ENCODE measurements around the gene HLF. TPM values are rescaled to one million over a fixed set of nuclear protein-coding genes. Genes with fewer than 3 reads are reported as not detected.

The HLF gene
- total and polyA plus RNA-seq, 3 experiments from 2014 or later: 0.59 to 0.93 (median 0.81) TPM

DNA sequence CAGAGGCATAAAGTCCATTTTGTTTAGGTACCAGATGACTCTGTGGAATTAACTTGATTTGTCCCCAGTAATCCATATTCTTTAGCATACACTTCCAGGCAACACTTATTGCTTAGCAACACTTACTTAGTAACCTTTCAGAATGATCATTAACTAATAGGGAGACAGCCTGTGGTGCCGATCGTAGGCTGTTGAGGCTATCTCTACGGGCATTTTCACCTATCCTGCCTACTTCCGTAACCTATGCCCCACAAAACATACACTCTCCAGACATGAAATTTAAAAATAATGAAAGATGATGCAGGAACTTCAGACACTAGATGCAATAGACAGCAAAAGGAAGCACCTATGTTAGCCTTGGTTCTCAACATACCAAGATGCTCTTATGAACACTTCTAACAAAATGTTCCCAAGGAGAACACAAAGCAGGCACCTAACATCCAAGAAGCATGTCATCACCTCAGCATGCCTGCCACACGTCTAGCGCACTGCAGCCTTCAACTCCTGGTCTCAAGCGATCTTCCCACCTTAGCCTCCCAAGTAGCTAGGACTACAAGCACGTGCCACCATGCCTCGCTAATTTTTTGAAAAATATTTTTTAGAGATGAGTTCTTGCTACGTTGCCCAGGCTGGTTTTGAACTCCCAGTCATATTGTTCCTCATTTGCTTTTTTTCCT is 34.5 kb downstream of the HLF start:
- no peaks in the 10 kb centered on the region for H3K4me1 Mint-ChIP-seq
- H3K9me3 Mint-ChIP-seq: no peaks in the 10 kb centered on the region
- no peak overlapping the region for H3K27ac Mint-ChIP-seq
- ChIA-PET POLR2A (no interaction called here), CTCF (interaction anchor here (1.3 kb wide), 1 partner anchor 306 kb away, joined by 3 read pairs; no protein-coding TSS in a partner anchor)
- Histone ChIP-seq H3K9me3 (ENCODE audit: low read length) (no peaks in the 10 kb centered on the region), H3K36me3 (ENCODE audit: insufficient read depth, low read length) (no peaks in the 10 kb centered on the region), H3K27me3 (ENCODE audit: insufficient read depth, low read length, poor library complexity, severe bottlenecking) (no peaks in the 10 kb centered on the region), H3K27ac (ENCODE audit: low read depth, low read length) (no peak overlapping the region), H3K4me3 (ENCODE audit: low read length) (no peak overlapping the region), H3K4me1 (ENCODE audit: insufficient read depth, low read length) (no peaks in the 10 kb centered on the region)
- peaks cover 0 to 5% of the 10 kb centered on the region in 2 donors for H3K27me3 Mint-ChIP-seq
- no peak overlapping the region for H3K4me3 Mint-ChIP-seq
- H3K36me3 Mint-ChIP-seq: no peaks in the 10 kb centered on the region
- DNase-seq: no peak

DNA sequence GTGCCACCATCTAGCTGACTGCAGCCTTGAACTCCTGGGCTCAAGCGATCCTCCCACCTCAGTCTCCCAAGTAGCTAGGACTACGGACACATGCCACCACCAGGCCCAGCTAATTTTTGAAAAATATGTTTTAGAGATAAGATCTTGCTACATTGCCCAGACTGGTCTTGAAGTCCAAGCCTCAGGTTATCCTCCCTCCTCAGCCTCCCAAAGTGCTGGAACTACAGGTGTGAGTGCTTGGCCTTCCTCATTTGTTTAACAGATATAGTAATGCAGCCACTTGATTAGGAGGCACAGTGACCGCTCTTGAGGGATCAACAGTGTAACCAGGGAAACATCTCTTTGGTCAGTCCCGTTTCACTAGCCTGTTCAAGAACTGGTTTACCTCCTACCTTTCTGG is 35.1 kb downstream of the HLF start:
- H3K36me3 Mint-ChIP-seq: no peaks in the 10 kb centered on the region
- Histone ChIP-seq H3K4me3 (ENCODE audit: low read length) (no peak overlapping the region), H3K4me1 (ENCODE audit: insufficient read depth, low read length) (no peaks in the 10 kb centered on the region), H3K27ac (ENCODE audit: low read depth, low read length) (no peak overlapping the region), H3K9me3 (ENCODE audit: low read length) (no peaks in the 10 kb centered on the region), H3K36me3 (ENCODE audit: insufficient read depth, low read length) (no peaks in the 10 kb centered on the region), H3K27me3 (ENCODE audit: insufficient read depth, low read length, poor library complexity, severe bottlenecking) (no peaks in the 10 kb centered on the region)
- no peaks in the 10 kb centered on the region for H3K9me3 Mint-ChIP-seq
- H3K4me3 Mint-ChIP-seq: no peak overlapping the region
- CTCF ChIA-PET: no interaction called here
- H3K27ac Mint-ChIP-seq: no peak overlapping the region
- POLR2A ChIA-PET: no interaction called here
- H3K27me3 Mint-ChIP-seq: peaks cover 0 to 5% of the 10 kb centered on the region in 2 donors
- H3K4me1 Mint-ChIP-seq: no peaks in the 10 kb centered on the region
- no peak for DNase-seq

DNA sequence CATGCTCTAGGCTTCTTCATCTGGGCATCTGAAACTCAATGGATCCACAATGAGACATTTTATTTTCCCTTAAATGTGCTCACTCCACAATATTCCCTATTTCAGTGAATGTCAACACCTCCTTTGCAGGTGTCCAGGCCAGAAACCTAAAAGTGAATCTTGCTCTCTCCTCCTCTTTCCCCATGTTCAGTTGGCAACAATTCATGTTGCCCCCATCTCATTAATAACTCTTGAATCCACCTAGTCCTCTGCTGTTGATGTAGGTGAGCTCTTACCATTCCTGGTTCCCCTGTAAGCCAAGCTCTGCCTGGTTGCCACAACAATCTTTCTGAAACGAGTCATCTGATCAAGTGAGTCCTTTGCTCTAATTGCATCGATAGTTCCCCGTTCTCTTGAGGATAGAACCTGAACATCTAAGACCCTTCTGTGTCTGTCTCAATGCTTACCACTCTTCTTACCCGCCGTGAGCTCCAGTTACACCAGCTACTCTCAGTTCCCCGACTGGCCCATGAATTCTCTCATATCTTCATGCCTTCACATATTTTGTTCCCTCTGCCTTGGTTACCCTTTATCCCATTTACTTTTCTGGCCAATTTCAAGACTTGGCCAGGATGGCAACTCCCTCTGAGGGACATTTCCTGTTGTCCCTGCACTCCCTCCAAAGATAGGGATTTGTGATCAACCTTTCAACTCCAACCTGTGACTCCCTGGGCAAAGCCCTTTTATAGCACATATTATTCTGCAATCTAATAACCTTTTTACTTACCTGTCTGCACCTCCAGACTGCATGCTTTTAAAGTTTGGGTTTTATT is 35.9 kb downstream of the HLF start:
- no peak for DNase-seq
- CTCF ChIA-PET: no interaction called here
- POLR2A ChIA-PET: no interaction called here

DNA sequence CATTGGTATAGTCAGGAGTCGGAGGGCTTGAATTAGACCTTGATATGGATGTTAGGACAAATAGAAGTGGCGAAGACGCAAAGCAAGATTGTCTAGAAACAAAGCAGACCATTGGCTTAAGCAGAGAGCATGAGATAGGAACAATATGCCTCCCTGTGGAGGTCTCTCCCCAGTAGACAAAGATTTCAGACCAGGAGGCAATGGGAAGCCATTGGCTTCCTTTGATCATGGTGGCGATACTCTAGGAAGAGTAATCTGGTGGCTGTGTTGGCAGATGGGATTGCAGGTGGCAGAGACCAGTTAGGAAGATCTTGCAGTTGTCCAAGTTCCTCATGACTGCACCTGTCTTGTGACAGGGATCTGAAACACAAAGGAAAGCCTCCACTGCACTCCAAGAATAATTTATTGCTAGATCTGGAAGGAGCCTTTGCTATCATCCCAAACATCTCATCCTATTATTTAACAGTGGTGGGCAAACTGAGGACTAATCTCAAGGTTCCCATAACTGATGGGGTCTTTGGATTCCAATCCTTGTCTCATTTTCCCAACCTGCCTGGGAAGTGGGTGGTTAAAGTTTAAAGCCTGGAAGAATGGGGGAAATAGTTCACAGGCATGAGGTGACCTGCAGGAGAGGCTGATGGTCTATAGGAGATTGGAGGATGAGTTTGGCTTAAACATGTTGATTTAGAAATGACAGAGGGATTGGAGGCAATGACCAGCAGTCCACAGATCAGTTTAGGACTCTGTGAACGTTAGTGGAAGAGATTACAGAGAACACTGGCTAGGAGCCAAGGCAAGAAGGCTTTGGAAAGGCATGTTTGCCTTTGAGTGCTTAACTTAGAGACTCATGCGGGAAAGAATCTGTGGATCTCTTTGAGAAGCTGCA is 37.0 kb downstream of the HLF start:
- Histone ChIP-seq H3K4me1 (ENCODE audit: insufficient read depth, low read length) (no peaks in the 10 kb centered on the region), H3K27me3 (ENCODE audit: insufficient read depth, low read length, poor library complexity, severe bottlenecking) (no peaks in the 10 kb centered on the region), H3K27ac (ENCODE audit: low read depth, low read length) (no peak overlapping the region), H3K4me3 (ENCODE audit: low read length) (no peak overlapping the region), H3K36me3 (ENCODE audit: insufficient read depth, low read length) (no peaks in the 10 kb centered on the region), H3K9me3 (ENCODE audit: low read length) (no peaks in the 10 kb centered on the region)
- no peaks in the 10 kb centered on the region for H3K4me1 Mint-ChIP-seq
- no peaks in the 10 kb centered on the region for H3K9me3 Mint-ChIP-seq
- no peaks in the 10 kb centered on the region for H3K36me3 Mint-ChIP-seq
- POLR2A ChIA-PET: no interaction called here
- no peak for DNase-seq
- no peak overlapping the region for H3K4me3 Mint-ChIP-seq
- H3K27ac Mint-ChIP-seq: no peak overlapping the region
- peaks cover 3 to 4% of the 10 kb centered on the region in 2 donors for H3K27me3 Mint-ChIP-seq
- CTCF ChIA-PET: no interaction called here

More for the DNA sequence above, 35.9 kb downstream of the HLF start:
- Mint-ChIP-seq H3K9me3 (no peaks in the 10 kb centered on the region), H3K27me3 (peaks cover 0 to 4% of the 10 kb centered on the region in 2 donors), H3K27ac (no peak overlapping the region), H3K4me3 (no peak overlapping the region), H3K4me1 (no peaks in the 10 kb centered on the region), H3K36me3 (no peaks in the 10 kb centered on the region)
- Histone ChIP-seq H3K36me3 (ENCODE audit: insufficient read depth, low read length) (no peaks in the 10 kb centered on the region), H3K27me3 (ENCODE audit: insufficient read depth, low read length, poor library complexity, severe bottlenecking) (no peaks in the 10 kb centered on the region), H3K4me3 (ENCODE audit: low read length) (no peak overlapping the region), H3K4me1 (ENCODE audit: insufficient read depth, low read length) (no peaks in the 10 kb centered on the region), H3K27ac (ENCODE audit: low read depth, low read length) (no peak overlapping the region), H3K9me3 (ENCODE audit: low read length) (no peaks in the 10 kb centered on the region)

DNA sequence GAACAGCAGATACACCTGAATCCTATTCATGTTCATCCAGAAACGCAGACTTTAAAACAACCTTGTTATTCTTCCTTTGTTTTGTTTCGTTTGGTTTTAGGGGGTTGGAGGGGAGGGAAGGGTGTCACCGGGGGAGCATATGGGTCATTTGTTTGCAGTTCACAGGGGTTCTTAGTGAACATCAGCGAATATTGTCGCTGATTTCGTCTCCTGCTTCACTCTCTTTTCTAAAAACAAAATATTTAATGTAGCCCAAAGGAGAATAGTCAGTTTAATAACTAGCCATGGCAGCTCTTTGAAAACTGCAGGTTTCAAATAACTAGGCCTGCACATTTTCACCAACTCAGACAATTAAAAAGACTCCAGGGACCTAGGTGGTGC is 37.6 kb downstream of the HLF start:
- CTCF ChIA-PET: no interaction called here

DNA sequence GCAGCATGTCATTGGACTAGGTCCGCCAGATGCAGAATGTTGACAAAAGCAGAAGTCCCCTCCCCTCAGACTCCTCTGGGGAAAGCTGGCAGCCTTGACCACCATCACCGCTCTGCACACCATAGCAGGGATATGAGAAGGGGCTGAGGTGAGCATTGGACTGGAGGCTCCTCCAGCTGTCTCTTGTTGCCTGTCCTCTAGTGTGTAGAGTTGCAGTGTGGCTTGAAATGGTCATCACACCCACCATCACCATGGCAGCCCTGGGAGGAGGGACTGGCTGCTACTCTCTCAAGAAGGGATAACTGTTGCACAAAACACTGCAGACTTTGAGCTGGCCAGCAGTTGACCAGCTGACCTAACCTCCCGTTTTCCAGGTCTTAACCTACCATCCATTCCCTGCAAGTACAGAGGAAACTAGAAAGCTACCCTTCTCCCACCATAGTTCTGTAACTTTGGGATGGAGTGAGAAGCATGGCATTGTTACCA is 38.3 kb downstream of the HLF start:
- ChIA-PET POLR2A (no interaction called here), CTCF (no interaction called here)
- Histone ChIP-seq H3K4me3 (ENCODE audit: low read length) (no peak overlapping the region), H3K27ac (ENCODE audit: low read depth, low read length) (no peak overlapping the region), H3K27me3 (ENCODE audit: insufficient read depth, low read length, poor library complexity, severe bottlenecking) (no peaks in the 10 kb centered on the region), H3K9me3 (ENCODE audit: low read length) (no peaks in the 10 kb centered on the region), H3K36me3 (ENCODE audit: insufficient read depth, low read length) (no peaks in the 10 kb centered on the region), H3K4me1 (ENCODE audit: insufficient read depth, low read length) (no peaks in the 10 kb centered on the region)
- Mint-ChIP-seq H3K36me3 (no peaks in the 10 kb centered on the region), H3K4me1 (no peaks in the 10 kb centered on the region), H3K27me3 (peaks cover 4 to 12% of the 10 kb centered on the region in 2 donors), H3K9me3 (no peaks in the 10 kb centered on the region), H3K27ac (no peak overlapping the region), H3K4me3 (no peak overlapping the region)
- DNase-seq: no peak

More for the DNA sequence above, 37.6 kb downstream of the HLF start:
- Histone ChIP-seq H3K27ac (ENCODE audit: low read depth, low read length) (no peak overlapping the region), H3K4me1 (ENCODE audit: insufficient read depth, low read length) (no peaks in the 10 kb centered on the region), H3K9me3 (ENCODE audit: low read length) (no peaks in the 10 kb centered on the region), H3K4me3 (ENCODE audit: low read length) (no peak overlapping the region), H3K36me3 (ENCODE audit: insufficient read depth, low read length) (no peaks in the 10 kb centered on the region), H3K27me3 (ENCODE audit: insufficient read depth, low read length, poor library complexity, severe bottlenecking) (no peaks in the 10 kb centered on the region)
- Mint-ChIP-seq H3K9me3 (no peaks in the 10 kb centered on the region), H3K4me1 (no peaks in the 10 kb centered on the region), H3K27ac (no peak overlapping the region), H3K4me3 (no peak overlapping the region), H3K27me3 (peaks cover 4 to 6% of the 10 kb centered on the region in 2 donors), H3K36me3 (no peaks in the 10 kb centered on the region)
- POLR2A ChIA-PET: no interaction called here
- DNase-seq: no peak

DNA sequence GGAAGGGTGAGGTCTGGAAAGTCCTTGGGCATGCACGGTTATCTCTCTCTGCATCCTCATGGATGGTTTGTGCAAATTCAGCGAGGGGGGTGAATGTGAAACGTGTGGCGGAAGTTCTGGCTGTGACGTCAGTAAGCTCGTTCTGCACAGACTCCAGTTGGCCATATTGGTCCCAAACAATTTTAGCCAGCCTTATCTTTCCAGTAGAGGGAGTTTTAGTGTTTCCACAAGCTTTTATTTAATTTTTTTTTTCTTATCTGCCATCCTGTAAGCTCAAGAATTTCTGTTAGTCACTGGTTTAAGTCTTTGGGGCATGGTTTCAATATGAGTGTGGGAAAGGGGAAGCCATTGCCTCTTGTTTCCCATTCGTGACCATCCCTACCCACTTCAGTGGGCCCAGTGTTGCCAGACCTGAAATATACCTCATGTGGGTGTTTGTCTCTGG is 39.0 kb downstream of the HLF start:
- ChIA-PET CTCF (interaction anchor here (1.3 kb wide), 1 partner anchor 16 kb away, joined by 3 read pairs; no protein-coding TSS in a partner anchor), POLR2A (no interaction called here)
- peaks cover 4 to 16% of the 10 kb centered on the region in 2 donors for H3K27me3 Mint-ChIP-seq
- H3K4me1 ChIP-seq (ENCODE audit: insufficient read depth, low read length): no peaks in the 10 kb centered on the region
- H3K36me3 Mint-ChIP-seq: no peaks in the 10 kb centered on the region
- H3K4me3 Mint-ChIP-seq: no peak overlapping the region
- H3K4me1 Mint-ChIP-seq: no peaks in the 10 kb centered on the region
- no peaks in the 10 kb centered on the region for H3K27me3 ChIP-seq (ENCODE audit: insufficient read depth, low read length, poor library complexity, severe bottlenecking)
- H3K9me3 Mint-ChIP-seq: no peaks in the 10 kb centered on the region
- no peaks in the 10 kb centered on the region for H3K36me3 ChIP-seq (ENCODE audit: insufficient read depth, low read length)
- no peak for DNase-seq
- no peak overlapping the region for H3K27ac Mint-ChIP-seq
- no peaks in the 10 kb centered on the region for H3K9me3 ChIP-seq (ENCODE audit: low read length)
- no peak overlapping the region for H3K4me3 ChIP-seq (ENCODE audit: low read length)
- no peak overlapping the region for H3K27ac ChIP-seq (ENCODE audit: low read depth, low read length)
